Measurements from ENCODE around the gene SPO11. TPM values are rescaled to one million over a fixed set of nuclear protein-coding genes. Genes with fewer than 3 reads are reported as not detected.
A peak's percentile ranks its signal among the peaks of the same experiment; 100 is the strongest.

SPO11 gene
- total and polyA plus RNA-seq, 10 of the 15 experiments (the other 5 are each of a cell fraction or from before 2014, with no cell fraction given): not detected

GRCh38 chr20:57351042-57351783, 21.6 kb downstream of the SPO11 start, which contains the start of gene RAE1 (continued):
- no peak for TF ChIP-seq PRDM15 (CRISPR knock-in tag; IDR thresholded peaks at IDR 0.05)
- TF ChIP-seq CREM (IDR thresholded peaks at IDR 0.05; ENCODE audit: low read depth): peak; percentile 87
- no peak for TF ChIP-seq ZZZ3 (IDR thresholded peaks at IDR 0.05; ENCODE audit: control insufficient read depth, insufficient read length, low read depth)
- TF ChIP-seq GABPA (IDR thresholded peaks at IDR 0.05; ENCODE audit: low read depth): peak; percentile 91
- TF ChIP-seq BACH1 (IDR thresholded peaks at IDR 0.05; ENCODE audit: borderline replicate concordance): no peak
- TF ChIP-seq TCF3 (IDR thresholded peaks at IDR 0.05; ENCODE audit: borderline replicate concordance, insufficient read depth, low read depth, low read length): no peak
- no peak for TF ChIP-seq WRNIP1 (IDR thresholded peaks at IDR 0.05; ENCODE audit: borderline replicate concordance, low read depth, low read length)
- peak; percentile 84 for TF ChIP-seq POLR2AphosphoS5 (IDR thresholded peaks at IDR 0.05; ENCODE audit: low read length)
- no peak for TF ChIP-seq PBX3 (IDR thresholded peaks at IDR 0.05; ENCODE audit: insufficient replicate concordance, low read depth, low read length)
- no peak for TF ChIP-seq ZNF217 (IDR thresholded peaks at IDR 0.05)
- TF ChIP-seq KAT2A (conservative IDR thresholded peaks at IDR 0.05; ENCODE audit: control insufficient read depth, low read depth, low read length): no peak
- TF ChIP-seq YBX1 (IDR thresholded peaks at IDR 0.05): no peak
- TF ChIP-seq CREB1 (IDR thresholded peaks at IDR 0.05; ENCODE audit: low read depth): peak; percentile 77
- TF ChIP-seq ZNF687 (IDR thresholded peaks at IDR 0.05): peak; percentile 88
- TF ChIP-seq MTA2 (IDR thresholded peaks at IDR 0.05; ENCODE audit: low read depth): no peak
- TF ChIP-seq ASH2L (IDR thresholded peaks at IDR 0.05; ENCODE audit: borderline replicate concordance, low read depth): no peak
- TF ChIP-seq IRF4 (IDR thresholded peaks at IDR 0.05; ENCODE audit: low read depth, low read length): no peak
- no peak for TF ChIP-seq ZBTB11 (CRISPR knock-in tag; IDR thresholded peaks at IDR 0.05)

Measured in GM12878 (cell line).